Activated CD4-positive, alpha-beta T cell treated with anti-CD3 and anti-CD28 coated beads for 48 hours (primary cell): ENCODE results near the gene RDH13.
A peak's percentile ranks its signal among the peaks of the same experiment; 100 is the strongest.

Source experiments
- DNase-seq: peaks from one replicate; pipeline ENCODE4 v3.0.0-alpha.2; 2020

RDH13 gene

DNA sequence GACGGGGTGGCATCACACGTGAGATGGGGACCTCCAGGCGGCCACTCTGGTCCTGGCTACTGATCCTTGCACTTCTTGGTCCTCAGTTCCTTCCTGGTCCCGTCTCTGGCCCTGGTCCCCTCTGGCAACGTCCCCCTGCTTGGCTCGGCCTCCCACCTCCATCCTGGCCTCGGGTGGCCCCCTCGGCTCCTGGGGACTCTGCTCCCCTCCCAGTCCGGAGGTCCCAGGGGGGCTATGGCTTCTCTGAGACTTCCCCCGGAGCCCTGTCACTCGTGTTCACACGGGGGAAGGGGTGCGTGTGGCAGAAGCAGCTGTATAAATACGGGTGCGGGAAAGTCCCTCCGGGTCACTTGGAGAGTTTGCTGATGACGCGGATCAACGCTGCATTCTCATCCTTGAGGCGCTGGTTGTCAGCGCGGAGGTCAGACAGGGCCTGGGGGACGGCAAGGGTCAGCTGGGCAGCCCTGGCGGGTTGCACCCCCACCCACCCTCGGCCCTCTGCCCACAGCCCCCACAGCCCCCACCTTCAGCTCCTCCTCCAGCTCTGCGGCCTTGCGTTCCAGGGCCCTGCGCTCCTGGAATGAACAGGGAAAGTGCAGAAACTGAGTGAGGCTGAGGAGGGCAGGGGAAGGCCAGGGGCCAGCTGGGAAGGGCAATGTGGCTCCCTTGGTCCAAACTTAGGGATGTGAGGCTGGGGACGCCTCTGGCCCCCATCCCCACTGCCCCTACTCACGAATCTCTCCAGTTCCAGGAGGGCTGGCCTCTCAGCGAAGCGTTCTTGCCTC lies 28.4 kb upstream of the RDH13 start:
- DNase-seq: no peak

DNA sequence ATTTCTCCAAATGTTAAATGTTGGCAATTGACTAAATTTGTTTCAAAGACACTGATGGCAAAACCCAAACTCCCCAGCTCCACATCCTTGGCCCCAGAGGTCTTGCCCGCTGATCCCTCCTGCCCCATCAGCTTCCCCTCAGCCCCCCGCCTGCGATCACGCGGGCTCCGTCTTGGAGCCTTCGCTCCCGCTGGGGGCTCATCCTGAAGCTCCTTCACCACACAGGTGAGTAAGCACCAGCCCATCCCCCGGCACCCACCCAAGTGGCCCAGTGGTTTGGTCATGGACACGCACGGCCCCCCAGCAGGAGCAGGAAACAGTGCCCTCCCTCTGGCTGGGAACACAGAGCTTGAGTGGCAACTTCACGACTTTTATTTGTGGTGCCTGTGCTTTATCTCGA lies 27.6 kb upstream of the RDH13 start:
- no peak for DNase-seq

GRCh38 chr19:55089342-55089944 lies 26.5 kb upstream of the RDH13 start:
- DNase-seq: no peak

DNA sequence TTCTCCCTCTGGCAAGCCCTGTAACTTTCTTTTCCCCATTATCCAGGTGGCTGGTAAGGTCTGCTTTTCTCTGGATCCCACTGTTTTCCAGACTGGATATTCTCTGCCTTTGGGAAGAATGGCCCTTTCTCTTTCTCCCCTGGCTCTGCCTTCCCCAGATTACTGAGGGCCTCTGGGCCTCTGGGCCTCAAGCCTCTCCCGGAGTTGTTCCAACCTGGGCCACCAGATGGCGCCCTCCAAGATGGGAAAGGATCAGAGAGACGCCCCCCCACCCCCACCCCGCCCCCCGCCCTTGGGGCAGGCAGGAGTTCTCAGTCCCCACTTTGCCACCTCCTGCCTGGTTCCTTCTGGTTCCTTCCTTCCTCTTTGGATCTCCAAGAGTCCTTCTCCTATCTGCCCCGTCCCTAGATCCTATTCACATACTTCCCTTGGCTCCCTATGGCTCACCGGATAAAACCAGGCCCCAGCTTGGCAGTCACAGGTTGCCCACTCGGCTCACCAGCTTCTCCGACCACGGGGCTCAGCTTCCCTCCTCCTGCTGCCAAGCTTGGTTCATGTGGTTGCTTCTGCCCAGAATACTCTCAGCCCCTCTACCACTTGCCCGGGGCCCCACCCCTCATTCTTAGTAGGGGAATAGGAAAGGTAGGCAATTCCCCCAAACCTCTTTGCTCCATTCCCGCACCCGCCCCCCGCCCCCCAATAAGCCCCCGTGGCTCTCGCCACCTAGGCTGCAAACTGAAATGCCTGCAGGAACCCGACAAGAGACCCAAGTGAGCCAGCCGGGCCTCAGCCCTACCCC lies 25.8 kb upstream of the RDH13 start:
- DNase-seq: peak; percentile 91

DNA sequence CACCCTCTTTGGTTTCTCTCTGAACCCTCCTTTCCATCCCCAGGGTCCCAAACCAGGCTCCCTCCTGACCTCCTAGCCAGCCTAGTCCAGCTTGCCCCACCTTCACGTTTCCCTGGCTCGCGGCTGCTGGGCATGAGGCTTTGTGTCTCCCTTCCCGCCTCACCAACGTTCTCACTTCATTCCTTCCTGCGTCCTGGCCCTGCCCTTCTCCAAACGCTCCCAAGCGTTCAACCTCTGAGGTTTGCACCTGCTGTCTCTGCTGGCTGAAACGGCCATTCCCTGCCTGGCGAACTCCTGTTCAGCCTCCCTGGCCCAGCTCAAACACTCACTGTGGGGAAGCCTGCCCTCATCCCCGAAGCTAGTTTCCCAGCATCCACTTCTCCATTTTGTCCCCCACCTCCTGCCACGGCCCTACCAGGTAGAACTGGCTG lies 25.1 kb upstream of the RDH13 start:
- DNase-seq: no peak

GRCh38 chr19:55087542-55087901 lies 24.6 kb upstream of the RDH13 start:
- DNase-seq: no peak

DNA sequence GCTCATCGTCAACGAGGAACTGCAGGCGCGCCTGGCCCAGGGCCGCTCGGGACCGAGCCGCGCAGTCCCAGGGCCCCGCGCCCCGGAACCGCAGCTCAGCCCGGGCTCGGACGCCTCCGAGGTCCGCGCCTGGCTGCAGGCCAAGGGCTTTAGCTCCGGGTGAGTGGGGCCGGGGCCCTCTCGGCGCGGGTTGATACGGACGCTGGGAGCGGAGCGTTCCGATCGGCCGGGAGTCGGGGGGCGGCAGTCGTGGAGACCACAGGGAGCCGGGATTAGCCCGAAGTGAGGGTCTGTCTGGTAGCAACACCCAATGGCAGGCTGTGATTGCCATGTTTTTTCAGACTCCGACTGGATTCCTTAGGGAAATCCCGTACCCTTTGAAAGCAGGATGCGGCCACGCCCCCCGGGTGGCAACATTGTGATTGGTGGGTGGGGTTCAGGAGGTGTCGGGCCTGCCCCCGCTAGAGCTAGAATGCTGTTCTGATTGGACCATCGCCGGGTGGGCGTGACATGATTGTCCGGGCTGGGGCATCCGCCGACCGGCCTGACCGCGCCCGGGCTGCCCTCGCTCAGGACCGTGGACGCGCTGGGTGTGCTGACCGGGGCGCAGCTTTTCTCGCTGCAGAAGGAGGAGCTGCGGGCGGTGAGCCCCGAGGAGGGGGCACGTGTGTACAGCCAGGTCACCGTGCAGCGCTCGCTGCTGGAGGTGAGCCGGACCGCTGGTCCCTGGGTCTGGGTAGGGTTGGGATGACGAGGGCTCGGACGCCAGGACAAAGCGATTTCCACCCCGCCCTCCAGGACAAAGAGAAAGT lies 24.0 kb upstream of the RDH13 start:
- peak; percentile 70 for DNase-seq

DNA sequence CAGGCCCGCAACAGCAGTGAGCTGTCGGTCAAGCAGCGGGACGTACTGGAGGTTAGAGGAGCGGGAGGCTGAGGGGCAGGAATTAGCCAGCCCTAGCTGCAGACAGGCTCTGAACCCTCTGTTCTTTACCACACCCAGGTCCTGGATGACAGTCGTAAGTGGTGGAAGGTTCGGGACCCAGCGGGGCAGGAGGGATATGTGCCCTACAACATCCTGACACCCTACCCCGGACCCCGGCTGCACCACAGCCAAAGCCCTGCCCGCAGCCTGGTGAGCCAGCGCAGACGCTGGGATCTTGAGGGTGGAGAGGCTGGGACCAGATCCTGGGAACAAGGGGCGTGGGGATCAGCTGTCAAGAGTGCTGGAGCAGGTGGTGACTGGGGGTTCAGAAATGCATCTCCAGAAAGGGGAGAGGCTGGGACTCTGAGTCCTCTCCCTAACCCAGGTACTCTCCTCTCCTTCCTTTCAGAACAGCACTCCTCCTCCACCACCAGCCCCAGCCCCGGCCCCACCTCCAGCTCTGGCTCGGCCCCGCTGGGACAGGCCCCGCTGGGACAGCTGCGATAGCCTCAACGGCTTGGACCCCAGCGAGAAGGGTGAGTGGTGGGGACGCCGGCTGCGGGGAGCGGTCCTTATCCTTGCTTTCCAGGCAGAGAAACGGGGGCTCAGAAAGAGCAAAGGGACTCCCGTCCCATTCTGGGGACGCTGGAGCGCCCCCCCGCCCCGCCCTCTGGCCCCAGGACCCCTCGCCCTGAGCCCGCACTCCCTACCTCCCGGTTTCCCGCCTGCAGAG lies 23.2 kb upstream of the RDH13 start:
- DNase-seq: no peak

DNA sequence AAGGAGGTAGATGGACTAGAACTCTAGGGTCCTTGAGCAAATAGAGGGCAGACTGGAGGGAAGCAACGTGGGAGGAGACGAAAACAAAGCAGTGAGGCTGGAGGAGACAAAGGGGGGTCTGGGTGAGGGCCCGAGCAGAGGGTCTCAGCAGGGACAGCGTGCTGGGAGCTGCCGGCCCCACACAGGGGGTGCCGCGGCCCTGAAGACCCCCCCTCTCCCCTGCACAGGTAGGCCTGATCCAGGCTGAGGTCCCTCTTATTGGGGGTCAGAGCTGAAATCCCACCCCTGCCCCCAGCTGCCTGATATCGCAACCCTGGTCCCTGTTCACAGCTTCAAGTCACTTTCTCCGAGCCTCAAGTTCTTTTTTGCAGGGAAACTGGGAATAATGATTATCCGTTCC lies 21.5 kb upstream of the RDH13 start:
- no peak for DNase-seq

GRCh38 chr19:55083004-55083850 lies 20.3 kb upstream of the RDH13 start:
- DNase-seq: no peak

DNA sequence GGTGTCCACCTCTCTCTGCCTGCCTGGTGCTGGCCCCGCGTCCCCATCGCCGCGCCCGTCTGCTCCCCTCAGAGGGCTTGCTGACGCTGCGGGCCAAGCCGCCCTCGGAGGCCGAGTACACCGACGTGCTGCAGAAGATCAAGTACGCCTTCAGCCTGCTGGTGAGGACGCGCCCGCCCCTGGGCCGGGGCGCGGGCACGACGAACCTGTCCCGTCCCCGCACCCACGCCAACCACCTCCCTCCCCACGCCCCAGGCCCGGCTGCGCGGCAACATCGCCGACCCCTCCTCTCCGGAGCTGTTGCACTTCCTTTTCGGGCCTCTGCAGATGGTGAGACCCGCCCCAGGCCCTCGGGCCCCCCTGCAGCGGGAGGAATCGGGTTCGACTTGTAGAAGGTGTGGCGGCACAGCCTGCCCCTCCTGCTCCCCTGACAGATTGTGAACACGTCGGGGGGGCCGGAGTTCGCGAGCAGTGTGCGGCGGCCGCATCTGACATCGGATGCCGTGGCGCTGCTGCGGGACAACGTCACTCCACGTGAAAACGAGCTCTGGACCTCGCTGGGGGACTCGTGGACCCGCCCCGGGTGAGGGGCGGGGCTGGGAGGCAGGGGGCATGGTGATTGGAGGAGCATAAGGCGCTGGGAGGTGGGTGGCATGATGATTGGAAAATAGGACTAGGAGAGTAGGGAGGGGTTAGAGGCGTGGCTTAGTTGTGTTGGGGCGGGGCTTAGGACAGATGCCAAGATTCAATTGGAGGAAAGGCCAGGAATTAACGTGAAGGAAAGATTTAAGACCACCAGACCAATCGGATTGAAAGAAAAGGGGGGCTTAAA lies 19.3 kb upstream of the RDH13 start:
- DNase-seq: peak; percentile 80

- no peak for DNase-seq
Measured at GRCh38 chr19:55081770-55082019, 18.7 kb upstream of the RDH13 start.

DNA sequence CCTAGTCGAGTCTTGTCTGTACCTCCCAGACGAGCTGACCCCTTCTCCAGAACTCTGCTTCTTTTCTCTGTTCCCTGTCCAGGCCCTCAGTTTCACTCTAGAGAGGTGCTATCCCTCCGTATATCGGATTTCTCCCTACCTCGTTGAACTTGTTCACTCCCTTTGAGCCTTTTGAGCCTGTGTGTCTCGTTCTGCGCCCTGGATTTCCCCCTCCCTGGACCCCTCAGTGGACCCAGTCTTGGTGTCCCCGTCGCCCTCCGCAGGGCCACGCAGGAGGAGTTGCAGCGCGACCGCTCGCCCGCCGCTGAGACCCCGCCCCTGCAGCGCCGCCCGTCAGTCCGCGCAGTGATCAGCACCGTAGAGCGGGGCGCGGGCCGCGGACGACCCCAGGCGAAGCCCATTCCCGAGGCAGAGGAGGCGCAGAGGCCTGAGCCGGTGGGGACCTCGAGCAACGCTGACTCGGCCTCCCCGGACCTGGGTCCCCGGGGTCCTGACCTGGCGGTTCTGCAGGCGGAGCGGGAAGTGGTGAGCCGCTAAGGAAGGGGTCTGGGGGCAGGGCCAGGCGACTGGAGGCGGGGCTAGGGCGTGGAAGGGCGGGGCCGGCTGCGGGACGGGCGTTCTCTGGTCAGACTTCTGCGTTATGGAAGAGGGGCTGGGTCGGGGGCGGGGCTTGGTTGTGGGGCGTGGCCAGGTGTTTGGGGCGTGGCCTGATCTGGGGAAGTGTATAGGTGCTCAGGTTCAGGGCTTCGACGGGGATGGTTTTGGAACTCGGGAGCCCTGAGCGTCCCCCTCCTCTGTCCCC lies 18.2 kb upstream of the RDH13 start:
- peak; percentile 94 for DNase-seq

DNA sequence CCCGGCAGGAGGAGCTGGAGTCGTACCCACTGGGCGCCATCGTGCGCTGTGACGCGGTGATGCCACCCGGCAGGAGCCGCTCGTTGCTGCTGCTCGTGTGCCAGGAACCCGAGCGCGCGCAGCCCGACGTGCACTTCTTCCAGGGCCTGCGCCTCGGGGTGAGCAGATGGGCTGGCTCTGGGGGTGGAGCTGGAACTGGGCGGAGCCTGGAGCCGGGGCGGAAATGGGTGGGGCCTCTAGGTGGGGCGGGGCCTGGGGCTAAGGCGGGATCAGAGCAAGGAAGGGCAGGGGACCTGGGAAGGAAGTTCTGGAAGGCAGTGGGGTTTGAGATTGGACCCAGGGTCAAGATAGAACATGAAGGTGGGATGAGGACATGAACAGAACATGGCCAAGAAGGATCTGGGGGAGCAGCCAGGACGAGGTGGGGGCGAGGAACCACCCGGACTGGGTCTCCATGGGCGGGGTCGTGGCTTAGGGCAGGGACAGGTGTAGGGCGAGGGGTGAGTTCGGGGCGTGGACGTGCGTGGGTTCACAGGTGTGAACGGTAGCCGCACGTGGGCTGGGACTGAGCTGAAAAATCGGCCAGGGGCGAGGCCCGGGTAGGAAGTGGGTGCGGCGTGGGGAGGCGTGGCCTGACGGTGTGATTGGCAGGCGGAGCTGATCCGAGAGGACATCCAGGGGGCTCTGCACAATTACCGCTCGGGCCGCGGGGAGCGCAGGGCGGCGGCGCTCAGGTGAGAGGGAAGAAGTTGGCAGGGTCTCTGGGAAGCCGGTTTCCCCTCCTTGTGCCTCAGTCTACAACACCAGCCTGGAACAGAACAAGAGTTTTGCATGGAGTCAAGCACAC lies 17.4 kb upstream of the RDH13 start:
- DNase-seq: peak; percentile 86

- DNase-seq: no peak
Measured at GRCh38 chr19:55079400-55080038, 16.6 kb upstream of the RDH13 start.

DNA sequence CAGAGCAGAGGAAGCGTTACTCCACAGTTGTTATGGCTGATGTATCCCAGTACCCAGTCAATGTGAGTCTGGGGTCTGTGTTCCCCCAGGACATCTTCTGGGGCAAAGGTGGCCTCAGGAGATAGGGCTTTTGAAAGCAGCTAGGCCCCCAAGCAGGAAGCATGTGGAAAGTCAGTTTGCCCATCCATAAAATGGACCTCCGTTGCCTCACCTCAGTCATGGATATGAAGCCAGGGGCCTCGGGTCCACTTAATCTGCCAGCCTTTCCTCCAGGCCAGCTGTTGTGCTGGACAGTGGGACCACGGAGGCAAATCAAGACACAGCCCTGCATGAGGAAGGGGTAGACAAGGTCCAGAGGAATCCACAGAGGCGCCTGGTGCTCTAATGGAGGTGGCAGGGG lies 16.0 kb upstream of the RDH13 start:
- DNase-seq: no peak

DNA sequence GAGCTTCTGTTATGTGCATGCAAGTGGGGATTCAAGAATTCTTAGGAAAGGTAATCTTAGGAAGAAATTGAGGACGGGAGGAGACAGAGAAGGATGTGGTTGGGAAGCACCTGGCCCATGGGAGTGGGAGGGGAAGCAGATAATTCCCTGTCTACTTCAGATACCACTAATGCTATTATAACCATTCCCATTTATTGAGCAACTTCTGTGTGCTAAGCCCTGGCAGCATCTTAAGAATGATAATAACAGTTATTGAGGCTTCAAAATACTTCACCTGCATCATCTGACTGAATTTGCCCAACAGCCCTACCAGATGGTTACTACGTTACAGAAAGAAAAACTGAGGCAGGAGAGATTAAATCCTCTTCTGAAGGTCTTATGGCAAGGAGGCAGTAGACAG lies 14.2 kb upstream of the RDH13 start:
- no peak for DNase-seq

DNA sequence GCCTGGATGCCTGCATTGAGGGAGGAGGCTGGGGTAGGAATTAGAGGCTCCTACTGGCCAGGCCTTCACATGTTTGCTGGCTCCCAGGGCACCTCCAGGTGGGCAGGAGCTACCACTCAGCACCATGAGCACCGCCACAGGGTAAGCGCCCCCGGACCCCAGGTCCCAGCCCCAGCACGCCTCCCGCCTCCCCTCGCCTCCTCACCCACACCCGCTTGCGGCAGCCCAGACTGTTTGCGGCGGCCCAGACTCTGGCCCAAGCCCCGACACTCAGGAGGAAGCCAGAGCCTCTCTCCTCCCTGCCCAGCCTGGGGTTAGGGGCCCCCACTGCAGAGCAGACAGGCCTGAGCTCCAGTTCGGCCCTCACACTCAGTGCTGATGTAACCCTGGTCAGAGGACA lies 13.4 kb upstream of the RDH13 start:
- no peak for DNase-seq
